Gastrocnemius medialis (tissue), 4 donors: Measurements from ENCODE around the gene FGF14. TPM values are rescaled to one million over a fixed set of nuclear protein-coding genes. Genes with fewer than 3 reads are reported as not detected.

ENCODE experiments used
- ATAC-seq, 2 donors: fragments of 150-250 bp; one replicate each; pipeline ENCODE4 v1.9.1; 2016
- DNase-seq, 2 donors: peaks; one replicate each; pipeline ENCODE4 v3.0.0-alpha.2; 2019
- H3K27ac ChIP-seq, 4 donors: fragments of 200-600 bp; sonication (generic); 1 replicate in 1 of 4; 2 replicates in 3 of 4; pipeline ENCODE4 v1.5.1; 2016 to 2018; ENCODE audit warnings: mild to moderate bottlenecking in 2 of 4, moderate library complexity in 1 of 4
- H3K27me3 ChIP-seq, 3 donors: fragments of 200-600 bp; sonication (generic) in 2 of 3; 1 replicate in 1 of 3; 2 replicates in 2 of 3; pipeline versions ENCODE4 v1.5.1 to v1.6.0; 2016 to 2019; ENCODE audit warnings: mild to moderate bottlenecking in 1 of 3, moderate library complexity in 1 of 3
- H3K36me3 ChIP-seq, 2 donors: fragments of 200-600 bp; sonication (generic) in 1 of 2; one replicate each; pipeline ENCODE4 v1.5.1; 2017 to 2018
- H3K4me1 ChIP-seq, 2 donors: fragments of 200-600 bp; sonication (generic) in 1 of 2; one replicate each; pipeline ENCODE4 v1.5.1; 2016 to 2017; ENCODE audit warnings: mild to moderate bottlenecking in 2 of 2
- H3K4me3 ChIP-seq, 4 donors: fragments of 200-600 bp; sonication (generic) in 3 of 4; 1 replicate in 1 of 4; 2 replicates in 3 of 4; pipeline ENCODE4 v1.5.1; 2016 to 2019; ENCODE audit warnings: mild to moderate bottlenecking in 2 of 4
- H3K9me3 ChIP-seq, 3 donors: fragments of 200-600 bp; sonication (generic) in 2 of 3; 1 replicate in 1 of 3; 2 replicates in 2 of 3; pipeline ENCODE4 v1.5.1; 2016 to 2019
- POLR2A ChIP-seq, 2 donors: fragments of 450-650 bp; IDR thresholded peaks; one replicate each; pipeline ENCODE4 v1.6.1; 2017; ENCODE audit warnings: antibody characterized with exemption in 2 of 2, mild to moderate bottlenecking in 2 of 2, moderate library complexity in 2 of 2
- in situ Hi-C, 4 donors: fragments of 200-750 bp; cut with MboI; loops; one replicate each; pipeline versions ENCODE4 v1.15.0 to v1.8.0; 2017; ENCODE audit warnings: low sequenced_read_pairs in 4 of 4
- intact Hi-C: fragments of 100-400 bp; cut with DNase I; formaldehyde crosslinking; loops from one replicate; pipeline ENCODE4 v1.15.1; 2023; ENCODE audit warnings: low total_unique reads
- total RNA-seq, 4 donors: library from RNA; depleted of rRNA; stranded (reverse); fragments of >200 nt; gene quantifications; one replicate each; pipeline versions ENCODE4 v1.1.0 to v1.2.3, GENCODE V29; 2016
- TF ChIP-seq, protein P1 (sequence below), 5 experiments: fragments of 450-650 bp in 3 of 5; fragments of 200-600 bp in 2 of 5; sonication (generic) in 2 of 5; IDR thresholded peaks in 4 of 5; conservative IDR thresholded peaks in 1 of 5; 1 replicate in 4 of 5; 2 replicates in 1 of 5; pipeline ENCODE4 v1.5.1; 2016 to 2019; ENCODE audit warnings: antibody characterized with exemption in 5 of 5, mild to moderate bottlenecking in 3 of 5, moderate library complexity in 3 of 5

FGF14 gene
- total RNA-seq, 4 donors from 2014 or later = 0.02 TPM; not detected in 3

DNA sequence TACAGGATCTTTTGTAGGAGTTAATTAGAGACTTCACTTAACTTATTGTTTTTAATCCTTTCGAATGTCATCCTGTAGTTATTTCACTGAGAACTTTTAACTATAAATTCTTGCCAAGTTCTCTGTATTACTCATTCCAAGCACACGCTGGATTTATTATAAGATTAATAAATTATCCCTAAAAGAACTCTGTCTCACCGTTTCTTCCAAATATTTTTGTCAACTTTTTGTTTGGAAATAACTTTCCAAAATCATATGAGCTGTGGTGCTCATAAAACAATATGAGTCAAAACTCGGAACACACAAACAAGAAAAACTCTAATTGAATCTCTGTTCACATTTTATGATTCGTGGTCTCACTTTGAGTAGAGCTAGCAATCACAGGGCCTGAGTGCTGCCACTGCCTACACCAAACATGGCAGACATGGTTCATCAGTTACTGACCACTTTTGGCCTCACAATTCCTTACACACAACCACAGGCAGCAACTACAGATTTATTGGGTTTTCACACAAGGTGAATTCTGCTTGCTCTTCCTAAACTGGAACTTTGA is 412.0 kb downstream of the FGF14 start:
- no peak for ATAC-seq

DNA sequence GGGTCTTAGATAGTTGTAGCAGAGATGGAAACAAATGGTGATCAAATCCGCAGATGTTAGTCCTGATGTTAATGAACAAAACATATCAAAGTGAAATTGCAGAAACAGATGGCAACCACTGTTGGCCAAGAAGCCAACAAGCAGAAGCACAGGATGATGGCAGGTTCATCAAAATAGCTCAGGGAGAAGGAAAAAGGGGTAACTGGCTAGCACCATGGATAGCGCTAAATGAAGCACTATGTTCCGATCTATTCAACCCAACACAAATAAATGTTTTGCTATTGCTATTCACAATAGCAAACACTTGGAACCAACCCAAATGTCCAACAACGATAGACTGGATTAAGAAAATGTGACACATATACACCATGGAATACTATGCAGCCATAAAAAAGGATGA is 413.7 kb downstream of the FGF14 start:
- Histone ChIP-seq H3K36me3 (no peaks in the 10 kb centered on the region), H3K27me3 (no peaks in the 10 kb centered on the region), H3K4me1 (peaks cover 0 to 3% of the 10 kb centered on the region in 2 donors), H3K27ac (no peak overlapping the region), H3K4me3 (no peak overlapping the region), H3K9me3 (no peaks in the 10 kb centered on the region)
- intact Hi-C loops (no loop called here), in situ Hi-C loops (no loop called here)
- no peak for TF ChIP-seq POLR2A (IDR thresholded peaks at IDR 0.05)
- TF ChIP-seq, protein P1, sequence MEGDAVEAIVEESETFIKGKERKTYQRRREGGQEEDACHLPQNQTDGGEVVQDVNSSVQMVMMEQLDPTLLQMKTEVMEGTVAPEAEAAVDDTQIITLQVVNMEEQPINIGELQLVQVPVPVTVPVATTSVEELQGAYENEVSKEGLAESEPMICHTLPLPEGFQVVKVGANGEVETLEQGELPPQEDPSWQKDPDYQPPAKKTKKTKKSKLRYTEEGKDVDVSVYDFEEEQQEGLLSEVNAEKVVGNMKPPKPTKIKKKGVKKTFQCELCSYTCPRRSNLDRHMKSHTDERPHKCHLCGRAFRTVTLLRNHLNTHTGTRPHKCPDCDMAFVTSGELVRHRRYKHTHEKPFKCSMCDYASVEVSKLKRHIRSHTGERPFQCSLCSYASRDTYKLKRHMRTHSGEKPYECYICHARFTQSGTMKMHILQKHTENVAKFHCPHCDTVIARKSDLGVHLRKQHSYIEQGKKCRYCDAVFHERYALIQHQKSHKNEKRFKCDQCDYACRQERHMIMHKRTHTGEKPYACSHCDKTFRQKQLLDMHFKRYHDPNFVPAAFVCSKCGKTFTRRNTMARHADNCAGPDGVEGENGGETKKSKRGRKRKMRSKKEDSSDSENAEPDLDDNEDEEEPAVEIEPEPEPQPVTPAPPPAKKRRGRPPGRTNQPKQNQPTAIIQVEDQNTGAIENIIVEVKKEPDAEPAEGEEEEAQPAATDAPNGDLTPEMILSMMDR (IDR thresholded peaks at IDR 0.05 in 4 of 5, conservative IDR thresholded peaks at IDR 0.05 in 1 of 5) = no peak
- DNase-seq (no peak), ATAC-seq (no peak)

More for the DNA sequence above, 412.0 kb downstream of the FGF14 start:
- Histone ChIP-seq H3K27me3 (no peaks in the 10 kb centered on the region), H3K4me1 (no peaks in the 10 kb centered on the region), H3K9me3 (no peaks in the 10 kb centered on the region), H3K36me3 (no peaks in the 10 kb centered on the region), H3K27ac (no peak overlapping the region), H3K4me3 (no peak overlapping the region)
- TF ChIP-seq POLR2A (IDR thresholded peaks at IDR 0.05) = no peak
- TF ChIP-seq, protein P1 (IDR thresholded peaks at IDR 0.05 in 4 of 5, conservative IDR thresholded peaks at IDR 0.05 in 1 of 5) = no peak
- intact Hi-C loops = no loop called here
- in situ Hi-C loops = no loop called here
- no peak for DNase-seq

DNA sequence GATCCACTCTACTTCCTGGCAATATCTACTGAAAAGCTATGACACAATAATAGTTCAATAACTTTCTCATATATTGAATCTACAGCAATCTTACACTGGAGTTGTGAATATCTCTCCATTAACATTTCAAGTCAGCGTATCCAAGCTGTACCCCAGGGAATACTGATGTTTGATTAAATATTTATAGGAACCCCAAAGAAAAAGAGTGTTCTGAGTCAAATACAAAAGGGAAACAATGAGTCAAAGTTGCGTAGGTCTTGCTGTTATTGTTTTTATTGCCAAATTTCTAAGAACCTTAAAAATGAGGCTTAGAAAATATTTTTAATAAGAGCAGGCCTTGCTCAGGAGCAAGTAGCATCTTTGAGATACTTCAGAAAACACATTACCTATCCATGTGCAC is 415.5 kb downstream of the FGF14 start:
- Histone ChIP-seq H3K4me3 (no peak overlapping the region), H3K27ac (no peak overlapping the region), H3K9me3 (no peaks in the 10 kb centered on the region), H3K27me3 (no peaks in the 10 kb centered on the region), H3K36me3 (no peaks in the 10 kb centered on the region), H3K4me1 (peaks cover 0 to 13% of the 10 kb centered on the region in 2 donors)
- in situ Hi-C loops (no loop called here), intact Hi-C loops (no loop called here)
- TF ChIP-seq POLR2A (IDR thresholded peaks at IDR 0.05) = no peak
- TF ChIP-seq, protein P1 (IDR thresholded peaks at IDR 0.05 in 4 of 5, conservative IDR thresholded peaks at IDR 0.05 in 1 of 5) = no peak
- DNase-seq (no peak), ATAC-seq (no peak)

DNA sequence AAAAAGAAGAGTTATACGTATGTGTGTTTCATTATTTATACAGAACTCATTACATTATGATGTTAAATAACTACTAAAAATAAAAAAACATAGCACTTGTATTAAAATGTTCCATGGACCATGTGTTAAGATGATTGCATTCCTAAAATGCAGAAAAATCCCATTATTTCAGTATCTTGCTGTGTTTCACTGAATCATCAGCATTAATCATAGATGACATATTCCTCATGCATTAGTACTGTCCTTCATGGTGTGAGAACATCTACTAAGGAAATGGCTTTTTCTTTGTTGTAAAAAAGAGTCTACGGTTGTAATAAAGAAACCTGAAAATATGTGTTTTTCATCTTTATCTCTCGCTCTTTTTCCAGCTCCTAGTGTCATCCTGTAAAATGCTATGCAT is 416.5 kb downstream of the FGF14 start:
- peaks cover 0 to 13% of the 10 kb centered on the region in 2 donors for H3K4me1 ChIP-seq
- intact Hi-C loops = no loop called here

More for the DNA sequence above, 416.5 kb downstream of the FGF14 start:
- H3K27me3 ChIP-seq = no peaks in the 10 kb centered on the region
- in situ Hi-C loops = no loop called here
- DNase-seq = no peak
- H3K4me3 ChIP-seq = no peak overlapping the region
- H3K27ac ChIP-seq = no peak overlapping the region
- no peaks in the 10 kb centered on the region for H3K36me3 ChIP-seq
- TF ChIP-seq, protein P1 (IDR thresholded peaks at IDR 0.05 in 4 of 5, conservative IDR thresholded peaks at IDR 0.05 in 1 of 5) = no peak
- TF ChIP-seq POLR2A (IDR thresholded peaks at IDR 0.05) = no peak
- no peak for ATAC-seq
- no peaks in the 10 kb centered on the region for H3K9me3 ChIP-seq
